ENCODE measurements around the gene KRT5.

KRT5 gene

GRCh38 chr12:52537101-52537500 lies 16.9 kb upstream of the KRT5 start:
- DNase-seq (ENCODE audit: low spot score), result no peak

GRCh38 chr12:52535574-52535973 lies 15.4 kb upstream of the KRT5 start:
- no peak for DNase-seq (ENCODE audit: low spot score)

GRCh38 chr12:52534482-52534881 lies 14.3 kb upstream of the KRT5 start:
- DNase-seq (ENCODE audit: low spot score), result no peak

GRCh38 chr12:52533686-52534470 lies 13.7 kb upstream of the KRT5 start:
- no peak for DNase-seq (ENCODE audit: low spot score)

GRCh38 chr12:52532636-52533035 lies 12.4 kb upstream of the KRT5 start:
- no peak for DNase-seq (ENCODE audit: low spot score)

GRCh38 chr12:52531566-52532300 lies 11.5 kb upstream of the KRT5 start:
- no peak for DNase-seq (ENCODE audit: low spot score)

GRCh38 chr12:52530905-52531304 lies 10.7 kb upstream of the KRT5 start:
- DNase-seq (ENCODE audit: low spot score), result no peak

GRCh38 chr12:52530366-52530765 lies 10.2 kb upstream of the KRT5 start:
- DNase-seq (ENCODE audit: low spot score), result no peak

- no peak for DNase-seq (ENCODE audit: low spot score)
Measured at GRCh38 chr12:52529846-52530245, 9.7 kb upstream of the KRT5 start.

- no peak for DNase-seq (ENCODE audit: low spot score)
Measured at GRCh38 chr12:52529417-52529816, 9.2 kb upstream of the KRT5 start.

GRCh38 chr12:52528641-52529143 lies 8.5 kb upstream of the KRT5 start:
- no peak for DNase-seq (ENCODE audit: low spot score)

- DNase-seq (ENCODE audit: low spot score), result no peak
Measured at GRCh38 chr12:52527121-52527800, 7.1 kb upstream of the KRT5 start.

GRCh38 chr12:52526511-52526951 lies 6.3 kb upstream of the KRT5 start:
- no peak for DNase-seq (ENCODE audit: low spot score)

- DNase-seq (ENCODE audit: low spot score), result no peak
Measured at GRCh38 chr12:52525661-52526499, 5.7 kb upstream of the KRT5 start.

GRCh38 chr12:52524898-52525591 lies 4.9 kb upstream of the KRT5 start:
- DNase-seq (ENCODE audit: low spot score), result no peak

GRCh38 chr12:52524241-52524897 lies 4.2 kb upstream of the KRT5 start:
- no peak for DNase-seq (ENCODE audit: low spot score)

GRCh38 chr12:52523824-52524223 lies 3.6 kb upstream of the KRT5 start:
- DNase-seq (ENCODE audit: low spot score), result no peak

GRCh38 chr12:52522346-52523011 lies 2.3 kb upstream of the KRT5 start:
- DNase-seq (ENCODE audit: low spot score), result no peak

- no peak for DNase-seq (ENCODE audit: low spot score)
Measured at GRCh38 chr12:52521568-52522266, 1.5 kb upstream of the KRT5 start.

Data from hepatic stellate cell (primary cell).